GM18517 (cell line): Measurements from ENCODE around the gene SULF2.

Experiments used
- ATAC-seq: cut with Tn5 transposase; IDR thresholded peaks from one replicate; pipeline ENCODE4 v1.9.1; 2021; ENCODE audit warnings: mild to moderate bottlenecking, moderate library complexity; ENCODE audit not compliant: unreplicated experiment

Gene SULF2

DNA sequence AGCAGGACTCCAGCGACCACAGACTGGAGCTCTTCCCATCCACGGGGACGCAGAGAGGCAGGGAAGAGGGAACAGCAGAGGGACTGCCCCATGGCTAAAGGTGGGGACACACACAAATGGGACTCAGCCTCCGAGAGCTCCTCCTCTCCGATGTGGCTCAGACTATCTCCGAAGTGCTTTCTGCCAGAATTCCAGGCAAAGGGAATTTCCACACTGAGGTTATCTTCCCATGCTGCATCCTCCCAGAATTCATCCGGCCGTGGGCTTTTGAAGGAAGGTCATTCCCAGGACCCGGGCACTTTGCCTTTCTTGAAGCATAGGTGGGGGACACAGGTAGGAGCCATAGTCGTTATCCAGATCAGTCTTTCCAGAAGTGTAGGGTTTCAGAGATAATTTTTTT is 67.9 kb downstream of the SULF2 start:
- no peak for ATAC-seq

DNA sequence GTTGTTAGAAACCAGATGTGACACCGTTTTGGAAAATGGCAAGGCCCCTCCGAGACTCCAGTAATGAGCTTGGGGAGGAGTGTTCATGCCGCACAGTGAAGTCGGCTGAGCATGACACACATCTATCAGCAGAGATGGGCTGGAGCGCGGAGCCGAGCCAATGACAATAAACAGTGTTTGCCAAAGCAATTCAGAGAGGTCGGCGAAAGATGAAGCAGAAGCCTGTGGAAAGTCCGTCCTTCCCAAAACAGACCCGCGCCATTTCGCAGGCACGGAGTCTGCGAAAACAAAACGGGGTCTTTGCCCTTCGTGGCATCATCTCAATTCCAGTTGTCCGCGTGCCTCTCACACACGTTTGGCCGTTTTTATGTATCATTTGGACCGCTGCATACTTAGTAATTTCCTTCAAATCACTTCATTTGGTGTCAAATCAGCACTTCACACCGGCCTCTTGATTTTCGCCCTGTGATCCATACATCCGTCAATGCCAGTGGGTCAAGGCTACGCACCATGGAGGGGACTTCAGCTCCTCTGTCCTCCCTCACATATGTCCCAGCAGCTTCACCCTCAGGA is 71.3 kb downstream of the SULF2 start:
- ATAC-seq = no peak

DNA sequence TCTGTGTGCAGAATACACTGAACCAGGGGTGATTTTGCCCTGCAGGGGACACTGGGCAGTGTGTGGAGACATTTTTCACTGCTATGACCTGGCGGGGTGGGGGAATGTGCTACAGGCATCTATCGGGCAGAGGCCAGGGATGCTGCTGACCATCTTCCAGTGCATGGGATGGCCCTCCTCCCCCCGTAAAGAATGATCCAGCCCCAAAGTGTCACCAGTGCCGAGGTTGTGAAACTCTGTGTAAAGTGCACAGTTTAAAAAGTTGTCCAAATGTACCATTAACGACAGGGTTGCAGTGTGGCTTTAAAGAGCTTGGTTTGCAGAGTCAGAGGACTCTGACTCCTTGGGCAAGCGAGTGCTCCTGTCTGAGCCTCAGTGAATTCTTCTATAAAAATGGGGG is 72.1 kb downstream of the SULF2 start:
- no peak for ATAC-seq

DNA sequence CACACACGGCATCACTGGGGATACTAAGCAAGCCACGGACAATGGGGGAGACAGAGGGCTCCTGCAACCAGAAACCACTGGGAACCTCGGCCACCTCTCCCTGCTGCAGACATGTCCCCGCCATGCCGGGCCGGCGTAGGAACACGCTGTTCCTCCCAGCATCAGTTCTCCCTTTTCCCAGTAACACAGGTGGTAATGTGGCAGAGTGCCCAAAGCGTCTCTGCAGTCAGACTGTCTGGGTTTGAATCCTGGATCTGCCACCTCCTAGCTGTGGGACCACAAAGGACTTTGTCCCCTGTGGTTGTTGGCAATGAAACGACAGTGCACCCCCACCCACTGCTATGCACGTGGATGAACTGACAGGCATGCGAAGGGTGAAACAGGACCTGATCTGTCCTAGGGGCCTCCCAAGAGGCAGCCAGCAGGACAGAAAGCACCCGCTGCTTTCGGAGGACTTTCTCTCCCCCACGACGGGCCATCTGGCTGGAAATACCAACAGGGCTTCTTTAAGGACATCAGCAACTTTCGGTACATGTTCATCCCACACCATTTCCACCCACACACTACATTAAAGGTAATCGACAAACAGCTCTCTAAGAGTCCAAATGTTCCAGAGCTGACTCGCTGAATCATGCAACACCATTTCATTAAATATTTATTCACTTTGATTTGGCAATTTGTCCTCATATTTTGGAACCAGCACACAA is 74.1 kb downstream of the SULF2 start:
- no peak for ATAC-seq

DNA sequence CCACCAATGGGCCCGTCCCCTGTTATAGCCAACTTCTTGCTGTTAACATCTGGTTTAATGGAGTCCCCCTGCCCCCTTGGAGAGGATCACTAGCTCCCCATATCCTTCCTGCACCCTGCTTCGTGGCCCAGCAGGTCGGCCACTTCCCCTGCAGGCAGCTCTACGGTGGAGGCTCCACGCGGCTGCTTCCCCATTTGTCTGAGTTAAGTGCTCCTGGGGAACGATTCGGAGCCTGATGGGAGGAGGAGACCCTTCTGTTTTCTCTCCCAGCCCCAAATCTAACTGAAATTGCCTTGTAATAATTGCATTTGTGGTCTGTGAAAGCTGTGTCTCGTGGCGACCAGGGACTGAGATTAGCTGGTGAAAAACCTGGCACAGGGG is 74.6 kb downstream of the SULF2 start:
- no peak for ATAC-seq

DNA sequence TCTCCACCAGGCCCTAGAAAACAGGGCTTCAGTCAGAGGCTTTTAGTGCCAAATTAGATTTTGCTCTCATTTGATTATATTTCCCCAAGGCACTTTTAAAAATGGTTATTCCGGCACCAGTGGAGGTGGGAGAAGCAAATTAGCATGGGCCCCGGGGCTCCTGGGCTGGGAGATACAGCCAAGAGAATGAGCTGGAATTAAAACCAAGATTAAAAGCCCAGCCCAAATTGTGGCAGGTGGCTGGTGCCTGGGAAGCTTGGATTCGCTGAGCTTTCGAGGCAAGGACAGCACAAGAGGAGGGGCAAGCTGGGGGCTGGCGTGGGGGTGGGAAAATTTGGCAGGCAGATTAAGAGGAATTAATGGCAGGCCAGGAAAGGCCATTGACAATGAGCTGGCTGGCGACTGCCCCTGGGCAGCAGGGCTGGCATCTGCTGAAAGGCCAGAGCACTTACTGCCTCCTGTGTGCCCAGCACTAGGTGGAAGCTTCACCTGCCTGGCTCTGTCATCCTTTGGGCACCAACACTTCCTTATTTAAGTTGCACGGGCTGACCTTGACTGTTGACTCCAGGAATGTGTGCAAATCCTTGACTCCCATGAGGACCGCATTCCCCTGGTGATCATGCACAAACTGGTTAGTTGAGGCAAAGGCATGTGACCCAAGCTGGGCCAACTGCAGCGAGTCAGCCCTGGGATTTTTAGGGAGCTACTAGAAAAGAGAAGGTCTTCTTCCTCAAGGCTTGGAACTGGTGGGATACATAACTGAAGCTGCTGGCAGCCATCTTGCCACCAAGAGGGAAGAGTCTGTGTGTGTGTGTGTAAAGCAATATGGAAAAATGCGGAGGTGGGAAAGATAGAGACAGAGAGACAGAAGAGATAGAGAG is 76.1 kb downstream of the SULF2 start:
- no peak for ATAC-seq

DNA sequence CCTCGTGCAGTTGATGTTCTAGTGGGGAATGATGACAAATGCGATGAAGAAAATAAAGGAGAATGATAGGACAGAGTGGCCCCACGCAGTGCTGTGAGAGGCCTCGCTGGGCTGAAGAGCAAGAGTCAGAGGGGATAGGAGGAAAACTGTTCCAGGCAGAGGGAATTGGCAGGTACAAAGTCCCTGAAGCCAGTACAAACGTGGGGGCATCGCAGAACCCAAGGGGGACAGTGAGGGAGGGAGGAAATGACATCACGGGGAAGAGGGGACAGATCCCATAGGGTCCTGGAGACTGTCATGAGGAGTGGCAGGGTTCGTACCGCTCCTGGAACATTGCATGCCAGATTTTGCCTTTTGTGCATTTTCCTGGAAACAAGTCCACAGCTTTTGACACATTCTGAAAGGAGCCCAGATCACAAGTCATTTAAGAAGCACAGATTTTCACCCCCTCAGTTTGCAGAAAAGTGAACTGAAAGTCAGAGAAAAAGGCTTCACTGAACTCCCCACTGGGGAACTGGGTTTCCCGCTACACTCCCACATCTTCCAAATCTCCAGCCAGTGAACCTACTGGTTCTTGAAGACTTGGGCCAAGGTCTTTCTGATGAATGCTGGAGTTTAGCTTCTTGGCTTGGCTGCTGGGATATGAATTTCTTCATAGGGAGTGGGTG is 77.0 kb downstream of the SULF2 start:
- ATAC-seq = no peak

DNA sequence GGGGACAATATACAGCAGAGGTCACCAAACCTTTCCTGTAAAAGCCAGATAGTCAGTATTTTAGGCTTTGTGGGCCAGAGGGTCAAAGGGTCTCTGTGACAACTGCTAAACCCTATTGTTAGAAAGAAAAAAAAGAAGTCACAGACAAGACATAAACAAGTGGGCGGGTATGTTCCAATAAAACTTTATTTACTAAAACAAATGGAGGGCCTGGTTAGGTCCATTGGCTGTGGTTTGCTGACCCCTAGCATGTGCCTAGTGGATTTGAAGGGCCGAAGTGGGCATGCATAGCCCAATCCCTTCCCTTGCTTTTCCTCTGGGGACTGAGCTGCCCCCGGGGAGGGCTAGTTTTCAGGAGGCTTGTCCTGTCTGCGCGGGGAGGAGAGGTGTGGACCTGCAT is 78.9 kb downstream of the SULF2 start:
- no peak for ATAC-seq

DNA sequence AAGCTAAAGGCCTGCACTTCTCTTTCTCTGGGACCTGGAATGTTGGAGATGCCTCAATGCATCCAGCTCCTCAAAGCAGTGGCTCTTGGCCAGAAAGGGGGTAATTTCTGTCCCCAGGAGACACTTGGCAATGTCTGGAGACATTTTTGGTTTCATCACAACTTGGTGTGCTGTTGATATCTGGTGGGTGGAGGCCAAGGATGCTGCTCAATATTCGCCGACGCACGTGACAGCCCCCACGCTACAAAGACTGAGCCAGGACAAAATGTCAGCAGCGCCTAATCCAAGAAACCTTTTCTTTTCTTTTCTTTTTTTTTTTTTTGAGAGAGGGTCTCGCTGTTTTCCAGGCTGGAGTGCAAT is 79.8 kb downstream of the SULF2 start:
- ATAC-seq = no peak

DNA sequence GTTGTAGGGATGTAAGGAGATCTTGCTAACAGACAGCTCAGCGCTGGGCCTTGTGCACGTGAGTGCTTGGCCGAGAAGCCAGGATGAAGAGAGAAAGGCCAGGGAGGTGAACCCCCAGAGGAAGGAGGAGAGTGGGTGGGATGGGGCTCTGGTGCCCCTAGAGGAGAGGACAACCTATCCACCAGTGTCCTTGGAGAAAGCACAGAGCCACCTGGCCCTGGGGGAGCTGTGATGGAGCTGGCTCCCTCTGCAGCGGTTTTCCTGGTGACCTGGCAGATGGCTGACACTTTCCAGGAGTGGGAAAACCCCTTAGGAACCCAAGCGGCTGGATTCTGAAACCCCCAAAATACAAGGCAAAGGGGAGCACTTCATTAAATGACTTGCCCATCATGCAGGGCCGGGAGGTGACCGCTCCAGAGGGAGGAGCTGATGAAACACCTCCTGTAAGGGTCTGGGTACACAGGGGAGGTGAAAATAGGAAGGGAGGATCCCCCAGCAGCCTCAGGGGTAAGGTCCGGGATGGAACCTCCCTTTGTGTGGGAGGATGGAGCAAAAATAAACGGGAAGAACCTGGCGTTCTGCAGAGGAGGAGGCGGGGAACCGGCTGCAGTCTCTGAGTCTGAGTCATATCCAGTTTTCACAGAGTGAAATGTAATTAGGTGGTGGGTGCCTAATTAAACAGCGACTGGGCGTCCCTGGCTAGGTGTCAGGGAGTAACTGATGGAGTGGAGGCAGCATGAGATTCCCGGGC is 80.4 kb downstream of the SULF2 start:
- ATAC-seq = no peak

DNA sequence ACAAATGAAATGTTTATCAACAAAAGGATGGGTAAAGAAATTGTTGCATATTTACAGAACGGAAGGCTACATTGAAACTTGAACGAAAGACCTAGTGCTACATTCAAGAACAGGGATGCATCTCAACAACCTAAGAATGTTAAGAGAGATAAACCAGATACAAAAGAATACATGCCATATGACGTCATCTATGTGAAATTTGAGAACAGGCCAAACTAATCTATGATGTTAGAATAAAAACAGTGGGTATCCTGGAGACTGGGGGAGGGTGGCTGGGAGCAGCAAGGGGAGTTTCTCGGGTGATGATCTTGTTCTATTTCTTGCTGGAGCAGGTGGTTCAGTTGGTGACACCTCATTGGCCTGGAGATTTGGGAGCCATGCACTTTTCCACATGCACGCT is 81.5 kb downstream of the SULF2 start:
- ATAC-seq = no peak

DNA sequence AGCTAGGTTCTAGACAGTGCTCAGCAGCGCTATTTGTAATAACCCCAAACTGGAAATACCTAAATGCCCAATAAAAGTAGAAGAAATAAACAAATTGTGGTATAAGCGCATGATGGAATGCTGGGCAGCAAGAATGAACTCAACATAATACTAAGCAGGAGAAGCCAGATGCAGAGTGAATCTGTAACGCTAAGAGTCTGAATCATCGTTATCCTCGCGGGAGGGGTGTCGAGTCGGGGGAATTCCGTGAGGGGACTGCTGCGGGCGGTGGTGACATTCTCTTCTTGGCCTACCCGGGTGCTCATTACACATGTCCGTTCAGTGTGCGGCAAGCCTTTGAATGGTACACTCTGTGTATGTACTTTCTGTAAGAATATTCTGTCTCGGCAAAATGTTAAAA is 83.7 kb downstream of the SULF2 start:
- ATAC-seq = no peak

DNA sequence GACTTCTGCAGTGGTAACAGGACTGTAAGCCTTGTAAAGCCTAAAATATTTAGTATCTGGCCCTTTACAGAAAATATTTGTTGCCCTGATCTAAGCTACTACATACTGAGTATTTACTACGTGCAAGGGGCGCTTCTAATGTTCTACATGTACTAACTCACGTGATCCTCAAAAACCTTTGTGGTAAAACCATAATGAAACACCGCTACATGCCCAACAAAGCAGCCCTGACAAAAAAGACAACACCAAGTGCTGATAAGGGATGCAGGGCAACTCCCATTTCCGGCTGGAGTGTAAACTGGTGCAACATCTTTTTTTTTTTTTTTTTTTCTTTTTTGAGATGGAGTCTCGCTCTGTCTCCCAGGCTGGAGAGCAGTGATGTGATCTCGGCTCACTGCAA is 85.0 kb downstream of the SULF2 start:
- ATAC-seq = no peak

DNA sequence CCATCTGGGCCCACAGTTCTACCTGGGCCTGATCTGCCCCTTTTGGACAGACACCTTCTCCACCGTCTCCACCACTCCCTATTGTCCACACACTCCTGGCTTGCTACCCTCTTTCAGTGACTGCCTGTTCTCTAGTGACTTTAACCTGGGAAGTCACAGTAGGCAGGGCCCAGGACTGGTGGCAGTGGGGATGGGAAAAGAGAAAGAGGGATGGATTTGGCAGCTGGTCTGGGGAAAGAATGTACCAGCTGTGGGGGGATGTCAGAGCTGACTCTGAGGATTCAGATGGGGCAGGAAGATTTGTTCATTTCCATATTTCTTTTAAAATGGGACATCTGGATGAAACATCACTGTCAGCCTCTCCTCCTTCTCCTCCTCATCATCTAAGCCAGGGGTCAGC is 85.5 kb downstream of the SULF2 start:
- ATAC-seq = no peak

DNA sequence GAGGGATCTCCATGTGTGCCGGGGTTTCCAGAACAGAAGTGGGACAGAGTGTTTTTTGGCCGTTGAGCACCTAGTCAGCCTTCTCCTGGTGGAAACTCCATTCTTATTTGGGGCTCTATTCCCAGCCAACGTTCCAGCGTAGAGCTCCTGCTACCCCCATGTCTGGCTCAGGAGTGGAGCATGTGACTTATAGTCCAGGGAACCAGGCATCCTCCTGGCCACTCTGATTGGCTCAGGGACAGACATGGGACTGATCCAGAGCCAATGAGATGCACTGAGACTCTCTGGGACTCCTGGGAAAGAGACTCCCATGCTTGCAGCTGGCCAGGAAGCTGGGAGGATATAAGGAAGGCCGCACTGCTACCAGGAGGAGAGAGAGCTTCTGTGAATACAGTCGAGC is 87.1 kb downstream of the SULF2 start:
- no peak for ATAC-seq

DNA sequence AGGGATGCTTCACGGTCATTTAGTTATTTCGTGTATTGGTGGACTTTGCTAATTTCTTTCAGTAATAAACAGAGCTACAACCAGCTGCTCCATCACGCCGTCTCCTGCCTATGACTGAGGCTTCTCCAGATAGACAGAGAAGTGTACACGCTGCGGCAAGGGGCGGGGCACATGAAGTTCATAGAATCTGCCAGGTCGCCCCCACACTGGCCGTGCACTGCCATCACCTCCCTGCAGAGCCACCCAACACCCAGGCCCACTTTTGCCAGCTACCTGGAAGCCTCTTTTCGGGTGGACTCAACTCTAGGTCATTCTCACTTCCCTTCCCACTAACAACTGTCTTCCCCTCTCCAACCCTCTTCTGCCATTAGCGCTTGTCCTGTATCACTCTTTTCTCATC is 88.4 kb downstream of the SULF2 start:
- no peak for ATAC-seq

DNA sequence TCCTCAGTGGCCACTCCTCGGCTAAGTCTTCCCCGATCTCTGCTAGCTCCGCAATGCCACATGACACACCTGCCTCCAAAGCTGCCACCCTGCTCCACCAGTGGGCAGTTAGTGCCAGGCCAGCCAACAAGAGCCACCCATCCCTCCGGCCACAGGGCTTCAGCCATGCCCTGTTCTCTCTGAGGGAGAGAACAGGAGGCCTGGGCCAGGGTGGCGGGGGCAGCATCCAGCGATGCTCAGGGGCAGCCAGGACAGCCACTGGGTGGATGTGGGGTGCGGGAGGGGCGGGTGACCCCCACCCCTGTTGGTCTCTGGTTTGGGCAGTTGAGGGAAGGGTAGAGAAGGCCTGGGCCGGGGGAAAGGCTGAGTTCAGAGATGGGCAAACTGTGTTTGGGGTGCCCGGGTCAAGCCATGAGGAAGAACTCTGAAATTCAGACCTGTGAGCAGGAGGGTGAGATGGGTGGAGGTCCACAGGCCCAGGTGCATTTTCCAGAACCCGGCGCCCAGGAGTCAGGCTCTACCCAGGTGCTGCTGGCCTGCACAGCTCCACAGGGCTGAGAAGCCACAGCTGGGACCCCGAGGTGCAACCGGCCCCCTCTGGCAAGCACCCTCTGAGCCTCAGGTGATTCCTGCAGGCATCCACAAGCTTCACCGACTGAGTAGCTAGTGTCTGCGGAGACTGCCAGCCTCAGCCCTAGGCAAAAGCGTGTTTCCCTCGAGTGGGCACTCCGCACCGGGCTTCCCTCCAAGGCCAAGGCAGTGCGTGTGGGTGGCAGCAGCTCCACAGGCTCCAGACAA is 91.1 kb downstream of the SULF2 start:
- no peak for ATAC-seq

DNA sequence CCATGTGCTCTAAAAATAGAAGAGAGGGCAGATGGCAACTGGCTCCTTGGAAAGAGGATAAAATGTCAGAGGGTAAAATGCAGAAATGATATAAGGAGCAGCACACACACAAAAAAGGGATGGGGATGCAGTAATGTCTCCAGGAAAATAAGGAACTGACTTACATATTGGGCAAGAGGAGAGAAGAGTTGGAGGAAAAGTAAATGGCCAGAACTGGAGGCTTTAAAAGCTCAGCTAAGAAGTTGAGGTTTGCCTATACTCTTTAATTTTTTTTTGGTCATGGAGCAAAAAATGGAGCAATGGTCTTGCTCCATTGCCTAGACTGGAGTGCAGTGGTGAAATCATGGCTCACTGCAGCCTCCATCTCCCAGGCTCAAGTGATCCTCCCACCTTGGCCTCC is 93.7 kb downstream of the SULF2 start:
- no peak for ATAC-seq

DNA sequence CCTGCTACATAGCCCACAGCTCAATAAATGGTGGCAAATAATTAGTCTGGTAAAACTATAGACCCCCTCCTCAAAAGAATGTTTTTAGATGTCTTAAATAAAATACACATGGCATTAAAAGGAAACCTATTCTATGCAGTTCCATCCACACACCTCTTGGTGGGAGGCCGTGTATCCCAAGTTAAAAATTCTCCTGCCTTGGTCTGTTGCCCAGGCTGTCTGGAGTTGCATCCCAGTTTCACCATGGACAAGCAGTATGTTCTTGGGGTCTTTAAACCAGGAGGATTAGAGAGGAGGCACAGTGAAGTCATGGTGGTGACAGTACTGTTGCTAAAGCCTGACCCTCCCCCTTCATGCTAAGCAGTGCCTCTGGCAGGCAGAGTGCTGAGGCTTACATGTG is 95.5 kb downstream of the SULF2 start:
- no peak for ATAC-seq
